HepG2 (cell line): ENCODE measurements around the gene FKBP14. TPM values are rescaled to one million over a fixed set of nuclear protein-coding genes. Genes with fewer than 3 reads are reported as not detected.

Experiments used
- ATAC-seq: fragments of 200-7000 bp; cut with Tn5 transposase; 3 replicates; pipeline ENCODE4 v1.9.1; 2020; ENCODE audit warnings: mild to moderate bottlenecking, moderate library complexity
- BruUV-seq: library from RNA; stranded (reverse); fragments of 400-500 nt; replicated peaks from 2 replicates; lab custom pipeline; 2021; lab: Mats Ljungman, UMichigan
- CTCF ChIA-PET: fragments of 300-600 bp; formaldehyde crosslinking; extraction: SDS; loops from one replicate; lab custom pipeline; 2021; ENCODE audit warnings: low total read pairs, inconsistent platforms, low intra/inter-chr PET ratio; lab: Yijun Ruan, JAX
- POLR2A ChIA-PET: fragments of 350-600 bp; sonication (Branson Sonifier 250); formaldehyde crosslinking; loops from one replicate; lab custom pipeline; 2020; ENCODE audit warnings: antibody characterized with exemption, inconsistent platforms; lab: Yijun Ruan, JAX
- DNase-seq: peaks from one replicate; pipeline ENCODE4 v3.0.0-alpha.2; 2015; ENCODE audit warnings: low spot score
- FAIRE-seq: peaks from 3 replicates; lab custom pipeline; 2011; peaks lifted over from hg19 to GRCh38; lab: Jason Lieb, UNC
- H2AFZ ChIP-seq: one replicate; pipeline ENCODE4 v1.6.1; 2011; ENCODE audit warnings: low read length, inconsistent platforms
- H3K27ac ChIP-seq: fragments of 300-600 bp; 3 replicates; pipeline ENCODE4 v1.8.0; 2011; ENCODE audit warnings: mixed run types, mild to moderate bottlenecking, mixed read lengths, low read length, inconsistent platforms; ENCODE audit not compliant: insufficient read depth; ENCODE audit errors: extremely low read length
- H3K27me3 ChIP-seq, 2 experiments: fragments of 200-600 bp in 1 of 2; 2 replicates in 1 of 2; 3 replicates in 1 of 2; pipeline versions ENCODE4 v1.6.0 to v1.8.0; 2011; ENCODE audit warnings: low read length in 2 of 2, mild to moderate bottlenecking in 2 of 2, moderate library complexity in 2 of 2, inconsistent platforms in 1 of 2; ENCODE audit not compliant: insufficient read depth in 2 of 2, control insufficient read depth in 1 of 2
- H3K36me3 ChIP-seq, 2 experiments: fragments of 200-600 bp in 1 of 2; replicated peaks in 1 of 2; 2 replicates in 1 of 2; 3 replicates in 1 of 2; pipeline versions ENCODE4 v1.5.1 to v1.8.0; 2011; ENCODE audit warnings: low read length in 2 of 2, inconsistent platforms in 1 of 2; ENCODE audit not compliant: insufficient read depth in 2 of 2, control insufficient read depth in 1 of 2
- H3K4me1 ChIP-seq: 2 replicates; pipeline ENCODE4 v1.5.1; 2012; ENCODE audit warnings: low read length, inconsistent platforms; ENCODE audit not compliant: insufficient read depth
- H3K4me2 ChIP-seq: 2 replicates; pipeline ENCODE4 v1.6.0; 2011; ENCODE audit warnings: low read depth, low read length, inconsistent platforms
- H3K4me3 ChIP-seq, 3 experiments: fragments of 200-600 bp in 1 of 3; sonication (generic), shearing (Covaris generic) in 1 of 3; replicated peaks in 1 of 3; 2 replicates each; pipeline ENCODE4 v1.5.1; 2011 to 2016; ENCODE audit warnings: low read length in 3 of 3, inconsistent platforms in 2 of 3, low read depth in 2 of 3, mild to moderate bottlenecking in 2 of 3, control low read depth in 1 of 3, mixed read lengths in 1 of 3; ENCODE audit not compliant: insufficient read depth in 1 of 3
- H3K79me2 ChIP-seq: one replicate; pipeline ENCODE4 v1.6.1; 2011; ENCODE audit warnings: low read length, inconsistent platforms; ENCODE audit not compliant: insufficient read depth
- H3K9ac ChIP-seq: 2 replicates; pipeline ENCODE4 v1.6.0; 2011; ENCODE audit warnings: mild to moderate bottlenecking, low read depth, low read length, inconsistent platforms; ENCODE audit not compliant: insufficient read depth
- H3K9me3 ChIP-seq: 2 replicates; pipeline ENCODE4 v1.5.1; 2012; ENCODE audit warnings: mild to moderate bottlenecking, low read length
- H4K20me1 ChIP-seq: 2 replicates; pipeline ENCODE4 v1.6.0; 2011; ENCODE audit warnings: inconsistent platforms, mild to moderate bottlenecking, low read length, moderate library complexity; ENCODE audit not compliant: insufficient read depth
- ARNTL ChIP-seq: sonication (generic); formaldehyde crosslinking; IDR thresholded peaks from 2 replicates; pipeline ENCODE4 v1.4.0; 2020; ENCODE audit warnings: mild to moderate bottlenecking, missing genetic modification reagents
- ATF7 ChIP-seq, 2 experiments: fragments of 450-650 bp in 1 of 2; sonication (generic) in 1 of 2; formaldehyde crosslinking in 1 of 2; IDR thresholded peaks; 2 replicates each; pipeline versions ENCODE4 v1.4.0 to v1.6.1; 2016 to 2020; ENCODE audit warnings: antibody characterized with exemption in 1 of 2, mild to moderate bottlenecking in 1 of 2, missing genetic modification reagents in 1 of 2
- CREB1 ChIP-seq, 2 experiments: fragments of 450-650 bp in 1 of 2; IDR thresholded peaks; 2 replicates each; pipeline ENCODE4 v1.6.1; 2016 to 2017; ENCODE audit warnings: control low read depth in 1 of 2, mild to moderate bottlenecking in 1 of 2, missing compliant biosample characterization in 1 of 2, missing genetic modification characterization in 1 of 2
- FOXC1 ChIP-seq: sonication (generic); formaldehyde crosslinking; IDR thresholded peaks from 2 replicates; pipeline ENCODE4 v1.8.0; 2022; ENCODE audit warnings: mild to moderate bottlenecking, missing genetic modification reagents, borderline replicate concordance
- KDM2A ChIP-seq: sonication (generic); formaldehyde crosslinking; IDR thresholded peaks from 2 replicates; pipeline ENCODE4 v1.4.0; 2020; ENCODE audit warnings: low read depth, missing genetic modification reagents, borderline replicate concordance
- PRDM15 ChIP-seq: sonication (generic); formaldehyde crosslinking; IDR thresholded peaks from 2 replicates; pipeline ENCODE4 v1.4.0; 2020; ENCODE audit warnings: missing genetic modification reagents
- REXO4 ChIP-seq: sonication (generic); formaldehyde crosslinking; IDR thresholded peaks from 2 replicates; pipeline ENCODE4 v1.8.0; 2022; ENCODE audit warnings: missing genetic modification reagents, mild to moderate bottlenecking, borderline replicate concordance
- SAP130 ChIP-seq: IDR thresholded peaks from 2 replicates; pipeline ENCODE4 v1.6.1; 2016; ENCODE audit warnings: low read depth
- SRF ChIP-seq: IDR thresholded peaks from 2 replicates; pipeline ENCODE4 v1.6.1; 2011; ENCODE audit warnings: mild to moderate bottlenecking, low read depth, low read length, moderate library complexity
- TARDBP ChIP-seq: sonication (generic); formaldehyde crosslinking; IDR thresholded peaks from 2 replicates; pipeline ENCODE4 v1.8.0; 2022; ENCODE audit warnings: mild to moderate bottlenecking, missing genetic modification reagents
- TEAD3 ChIP-seq: optimal IDR thresholded peaks from 2 replicates; pipeline ENCODE3; 2016; ENCODE audit warnings: borderline replicate concordance
- THAP11 ChIP-seq: IDR thresholded peaks from 2 replicates; pipeline ENCODE4 v1.6.1; 2016; ENCODE audit warnings: missing biosample characterization, missing genetic modification reagents
- ZNF331 ChIP-seq: sonication (generic); formaldehyde crosslinking; IDR thresholded peaks from 2 replicates; pipeline ENCODE4 v1.4.0; 2020; ENCODE audit warnings: missing genetic modification reagents
- ZNF614 ChIP-seq: IDR thresholded peaks from 2 replicates; pipeline ENCODE4 v1.6.1; 2018; ENCODE audit warnings: missing biosample characterization, missing genetic modification reagents, inconsistent platforms, borderline replicate concordance
- ZNF737 ChIP-seq: sonication (generic); formaldehyde crosslinking; IDR thresholded peaks from 2 replicates; pipeline ENCODE4 v1.5.0; 2020; ENCODE audit warnings: missing genetic modification reagents, mild to moderate bottlenecking, borderline replicate concordance
- WGBS: methylation state at CpG from one replicate; pipeline ENCODE4 v1.1.6; 2017; ENCODE audit warnings: low lambda C conversion rate; 5-methylcytosine and 5-hydroxymethylcytosine counted together
- in situ Hi-C: cut with HindIII; loops from 2 replicates; pipeline ENCODE4 v1.10.0; 2017; ENCODE audit warnings: low pct_unique_long_range_greater_than_20kb; ENCODE audit not compliant: extremely low pct_ligation_motif_present
- intact Hi-C: fragments of 100-400 bp; cut with micrococcal nuclease; formaldehyde crosslinking; loops from one replicate; pipeline ENCODE4 v1.10.0; 2022; ENCODE audit not compliant: unreplicated experiment
- polyA plus RNA-seq, 8 experiments: library from polyadenylated mRNA; depleted of rRNA in 3 of 8; stranded (reverse) in 7 of 8; unstranded in 1 of 8; fragments of >200 nt; fragmentation: Illumina TruSeq in 4 of 8; extraction: Trizol in 4 of 8; gene quantifications; 2 replicates each; pipeline versions ENCODE4 v1.2.1 to v1.2.3, GENCODE V29; 2011 to 2016; ENCODE audit warnings: low read depth in 4 of 8, missing spikeins in 1 of 8, mixed read lengths in 1 of 8; ENCODE audit not compliant: insufficient read depth in 1 of 8
- total RNA-seq, 5 experiments: library from RNA; depleted of rRNA; stranded (reverse); fragments of >200 nt; fragmentation: Illumina TruSeq; extraction: Trizol; gene quantifications; 2 replicates each; pipeline ENCODE4 v1.2.3, GENCODE V29; 2016; ENCODE audit warnings: low read depth in 1 of 5
- TF ChIP-seq, protein P1 (sequence below): sonication (generic); formaldehyde crosslinking; IDR thresholded peaks from 2 replicates; pipeline ENCODE4 v1.8.0; 2022; ENCODE audit warnings: mild to moderate bottlenecking, missing genetic modification reagents, moderate library complexity
- TF ChIP-seq, protein P2 (sequence below): fragments of 450-650 bp; IDR thresholded peaks from 2 replicates; pipeline ENCODE4 v1.6.1; 2017

FKBP14 gene
- total and polyA plus RNA-seq, 2 of the 13 experiments (the other 11 are each of a cell fraction or from before 2014, with no cell fraction given) = 20.0 to 32.3 TPM

- H3K79me2 ChIP-seq = peaks cover 87% of the 10 kb centered on the region
- POLR2A ChIA-PET = no interaction called here
- no TSS peak for BruUV-seq
These were observed 50.9 kb downstream of the FKBP14 start for GRCh38 chr7:29975561-29975960.

GRCh38 chr7:29974286-29974685, 52.2 kb downstream of the FKBP14 start:
- H4K20me1 ChIP-seq = peaks cover 40% of the 10 kb centered on the region
- no peak for FAIRE-seq
- no peak overlapping the region for H3K4me3 ChIP-seq
- POLR2A ChIA-PET = no interaction called here
- intact Hi-C loops = no loop called here
- ATAC-seq = no peak
- CTCF ChIA-PET = no interaction called here
- in situ Hi-C loops = no loop called here
- H3K79me2 ChIP-seq = peaks cover 81% of the 10 kb centered on the region
- H3K9ac ChIP-seq = no peak overlapping the region
- WGBS = 95% methylated on average over 3 of the region's 3 CpGs
- peaks cover 4 to 6% of the 10 kb centered on the region in 2 experiments; a peak in 2 of 5 replicates for H3K36me3 ChIP-seq
- no peak for DNase-seq
- no TSS peak for BruUV-seq
- H3K27me3 ChIP-seq = no peaks in the 10 kb centered on the region
- no peak overlapping the region for H2AFZ ChIP-seq
- no peaks in the 10 kb centered on the region for H3K9me3 ChIP-seq
- H3K4me1 ChIP-seq = no peaks in the 10 kb centered on the region
- no peak overlapping the region for H3K27ac ChIP-seq
- no peak overlapping the region for H3K4me2 ChIP-seq
- TF ChIP-seq REXO4 (CRISPR knock-in tag) (no peak), SAP130 (no peak), FOXC1 (CRISPR knock-in tag) (no peak), SRF (no peak), ZNF331 (no peak), ZNF614 (CRISPR knock-in tag) (no peak), TEAD3 (CRISPR knock-in tag) (no peak), PRDM15 (CRISPR knock-in tag) (no peak), TARDBP (no peak), THAP11 (CRISPR knock-in tag) (no peak)
- TF ChIP-seq, protein P1, sequence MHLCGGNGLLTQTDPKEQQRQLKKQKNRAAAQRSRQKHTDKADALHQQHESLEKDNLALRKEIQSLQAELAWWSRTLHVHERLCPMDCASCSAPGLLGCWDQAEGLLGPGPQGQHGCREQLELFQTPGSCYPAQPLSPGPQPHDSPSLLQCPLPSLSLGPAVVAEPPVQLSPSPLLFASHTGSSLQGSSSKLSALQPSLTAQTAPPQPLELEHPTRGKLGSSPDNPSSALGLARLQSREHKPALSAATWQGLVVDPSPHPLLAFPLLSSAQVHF (CRISPR knock-in tag) = no peak

More at GRCh38 chr7:29975561-29975960, 50.9 kb downstream of the FKBP14 start:
- WGBS = 96% methylated on average over 1 of the region's 1 CpG
- Histone ChIP-seq H3K36me3 (peaks cover 0 to 6% of the 10 kb centered on the region in 2 experiments; a peak in 1 of 5 replicates), H3K4me3 (no peak overlapping the region), H3K9me3 (no peaks in the 10 kb centered on the region), H3K27me3 (no peaks in the 10 kb centered on the region), H3K4me2 (no peak overlapping the region), H2AFZ (no peak overlapping the region), H3K9ac (no peak overlapping the region), H3K27ac (no peak overlapping the region), H3K4me1 (no peaks in the 10 kb centered on the region), H4K20me1 (peaks cover 38% of the 10 kb centered on the region)
- intact Hi-C loops = no loop called here
- ATAC-seq = no peak
- TF ChIP-seq CREB1 (IDR thresholded peaks at IDR 0.05) (no peak), CREB1 (CRISPR knock-in tag; IDR thresholded peaks at IDR 0.05) (no peak), KDM2A (CRISPR knock-in tag) (no peak), ATF7 (IDR thresholded peaks at IDR 0.05) (no peak), ATF7 (CRISPR knock-in tag; IDR thresholded peaks at IDR 0.05) (no peak), ARNTL (CRISPR knock-in tag) (no peak), ZNF737 (CRISPR knock-in tag) (no peak)
- TF ChIP-seq, protein P2, sequence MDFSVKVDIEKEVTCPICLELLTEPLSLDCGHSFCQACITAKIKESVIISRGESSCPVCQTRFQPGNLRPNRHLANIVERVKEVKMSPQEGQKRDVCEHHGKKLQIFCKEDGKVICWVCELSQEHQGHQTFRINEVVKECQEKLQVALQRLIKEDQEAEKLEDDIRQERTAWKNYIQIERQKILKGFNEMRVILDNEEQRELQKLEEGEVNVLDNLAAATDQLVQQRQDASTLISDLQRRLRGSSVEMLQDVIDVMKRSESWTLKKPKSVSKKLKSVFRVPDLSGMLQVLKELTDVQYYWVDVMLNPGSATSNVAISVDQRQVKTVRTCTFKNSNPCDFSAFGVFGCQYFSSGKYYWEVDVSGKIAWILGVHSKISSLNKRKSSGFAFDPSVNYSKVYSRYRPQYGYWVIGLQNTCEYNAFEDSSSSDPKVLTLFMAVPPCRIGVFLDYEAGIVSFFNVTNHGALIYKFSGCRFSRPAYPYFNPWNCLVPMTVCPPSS = no peak
- CTCF ChIA-PET = no interaction called here
- DNase-seq = no peak
- no peak for FAIRE-seq
- in situ Hi-C loops = no loop called here
